ENCODE results near the gene C16orf95.

C16orf95 gene

GRCh38 chr16:87330646-87331045, 13.5 kb upstream of the C16orf95 start:
- FAIRE-seq, result no peak

GRCh38 chr16:87330257-87330624, 13.0 kb upstream of the C16orf95 start:
- no peak for FAIRE-seq

GRCh38 chr16:87329436-87330256, 12.5 kb upstream of the C16orf95 start:
- FAIRE-seq, result no peak

GRCh38 chr16:87328846-87329245, 11.7 kb upstream of the C16orf95 start:
- FAIRE-seq, result no peak

- FAIRE-seq, result no peak
Observed at GRCh38 chr16:87327798-87328495, 10.8 kb upstream of the C16orf95 start.

GRCh38 chr16:87326151-87326571, 9.0 kb upstream of the C16orf95 start:
- no peak for FAIRE-seq

- no peak for FAIRE-seq
Observed at GRCh38 chr16:87325423-87325858, 8.2 kb upstream of the C16orf95 start.

GRCh38 chr16:87324411-87325275, 7.5 kb upstream of the C16orf95 start:
- no peak for FAIRE-seq

- FAIRE-seq, result no peak
Observed at GRCh38 chr16:87323727-87324410, 6.7 kb upstream of the C16orf95 start.

GRCh38 chr16:87322833-87323726, 5.9 kb upstream of the C16orf95 start:
- no peak for FAIRE-seq

- no peak for FAIRE-seq
Observed at GRCh38 chr16:87322360-87322759, 5.2 kb upstream of the C16orf95 start.

GRCh38 chr16:87321336-87322107, 4.3 kb upstream of the C16orf95 start:
- no peak for FAIRE-seq

GRCh38 chr16:87320510-87321227, 3.5 kb upstream of the C16orf95 start:
- no peak for FAIRE-seq

GRCh38 chr16:87319997-87320491, 2.9 kb upstream of the C16orf95 start:
- FAIRE-seq, result no peak

- no peak for FAIRE-seq
Observed at GRCh38 chr16:87319011-87319410, 1.8 kb upstream of the C16orf95 start.

- FAIRE-seq, result no peak
Observed at GRCh38 chr16:87317750-87318644, 805 bp upstream of the C16orf95 start.

- no peak for FAIRE-seq
Observed at GRCh38 chr16:87316450-87316922, 706 bp downstream of the C16orf95 start.

GRCh38 chr16:87314990-87315420, 2.2 kb downstream of the C16orf95 start:
- FAIRE-seq, result no peak

All from endometrium (tissue), 2 donors.